ENCODE measurements around the gene CES5A. TPM values are rescaled to one million over a fixed set of nuclear protein-coding genes. Genes with fewer than 3 reads are reported as not detected.
"Not testable (repeated sequence)": the region's sequence is repeated elsewhere in the genome, so short reads cannot be mapped to it uniquely, and the experiment has no call there.

The CES5A gene
- total and polyA plus RNA-seq, 2 of the 4 experiments (the other 2 are of a cell fraction) = not detected

DNA sequence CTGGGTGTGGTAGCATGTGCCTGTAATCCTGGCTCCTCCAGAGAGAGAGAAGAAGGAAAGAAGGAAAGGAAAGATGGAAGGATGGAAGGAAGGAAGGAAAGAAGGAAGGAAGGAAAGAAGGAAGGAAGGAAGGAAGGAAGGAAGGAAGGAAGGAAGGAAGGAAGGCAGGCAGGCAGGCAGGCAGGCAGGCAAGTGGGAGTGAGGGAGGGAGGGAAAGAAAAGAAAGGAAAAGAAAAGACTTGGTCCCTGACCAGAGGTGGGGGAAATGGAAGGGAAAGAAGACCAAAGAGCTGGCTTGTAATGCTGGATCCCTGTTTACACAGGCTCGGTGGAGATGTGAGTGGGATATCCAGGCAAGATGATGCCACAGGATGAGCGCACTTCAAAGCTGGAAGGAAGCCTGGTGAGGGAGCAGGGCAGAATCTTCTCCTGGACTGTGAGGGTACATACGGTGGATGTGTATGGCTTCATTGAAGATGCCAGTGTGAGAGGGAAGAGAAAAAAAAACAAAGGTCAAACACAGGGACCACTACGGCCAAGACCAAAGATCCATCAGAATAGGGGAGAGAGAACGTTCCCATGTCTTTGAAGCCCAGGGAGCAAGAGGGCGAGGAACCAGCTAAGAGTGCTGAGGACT lies 44.4 kb downstream of the CES5A start:
- Histone ChIP-seq H2BK5ac (ENCODE audit: low read depth, low read length, poor library complexity, severe bottlenecking) (no peak overlapping the region), H3K4me2 (ENCODE audit: low read depth, low read length) (no peak overlapping the region), H3K18ac (ENCODE audit: low read depth, low read length) (no peak overlapping the region), H2BK20ac (ENCODE audit: low read depth, low read length) (no peak overlapping the region), H3K27me3 (ENCODE audit: control insufficient read depth, insufficient read depth, low read length) (no peaks in the 10 kb centered on the region; the same call in 1 of the 2 replicates), H4K91ac (ENCODE audit: insufficient read depth, low read depth, low read length) (no peak overlapping the region), H4K5ac (ENCODE audit: low read depth, low read length) (no peak overlapping the region), H3K14ac (replicated peaks; ENCODE audit: low read depth, low read length) (no peak overlapping the region), H3K27ac (ENCODE audit: insufficient read depth, low read length) (no peak overlapping the region), H3K4me1 (ENCODE audit: control insufficient read depth, insufficient read depth, low read length) (no peaks in the 10 kb centered on the region), H3K56ac (ENCODE audit: extremely low read depth, insufficient read depth, low read length) (no peak overlapping the region), H2AK5ac (ENCODE audit: low read depth, low read length) (no peak overlapping the region), H2BK15ac (ENCODE audit: low read depth, low read length) (no peak overlapping the region), H3K9me1 (ENCODE audit: insufficient read depth, low read length) (no peaks in the 10 kb centered on the region), H3K9ac (ENCODE audit: low read depth, low read length) (no peak overlapping the region), H3K4ac (ENCODE audit: low read depth, low read length) (no peak overlapping the region), H3K36me3 (ENCODE audit: control insufficient read depth, insufficient read depth, low read length) (no peaks in the 10 kb centered on the region), H2AK9ac (replicated peaks; ENCODE audit: low read depth, low read length, poor library complexity) (no peak overlapping the region), H3K4me3 (ENCODE audit: insufficient read depth, low read depth, low read length) (no peak overlapping the region), H4K20me1 (ENCODE audit: insufficient read depth, low read length) (no peaks in the 10 kb centered on the region), H2AFZ (replicated peaks; ENCODE audit: low read length, poor library complexity) (no peak overlapping the region), H3K79me1 (ENCODE audit: low read depth in 1 of 2, low read length in 2 of 2) (no peaks in the 10 kb centered on the region), H2BK120ac (ENCODE audit: low read depth, low read length) (no peak overlapping the region), H3K9me3 (ENCODE audit: control insufficient read depth, insufficient read depth, low read length) (no peaks in the 10 kb centered on the region), H3K23ac (ENCODE audit: low read depth, low read length) (no peak overlapping the region), H4K8ac (ENCODE audit: low read depth in 2 of 2, low read length in 2 of 2) (no peak overlapping the region)
- BruUV-seq (replicated peaks) = no TSS peak
- dilution Hi-C loops (cut with HindIII; ENCODE audit: low sequenced_read_pairs, unreplicated experiment) (no loop called here), in situ Hi-C loops (cut with MboI; ENCODE audit: low sequenced_read_pairs) (no loop called here), intact Hi-C loops (cut with micrococcal nuclease) (no loop called here)
- POLR2A ChIA-PET (ENCODE audit: unreplicated experiment) = no interaction called here
- 76% methylated on average over 3 of the region's 6 CpGs; no CpG with 5 or more reads in 1 of the 2 experiments for WGBS, 2 experiments (ENCODE audit: extremely low coverage in 2 of 2, insufficient read length in 1 of 2)
- TF ChIP-seq BHLHE40 (IDR thresholded peaks at IDR 0.05; ENCODE audit: low read depth, low read length) = no peak
- DNase-seq (no peak), ATAC-seq (ENCODE audit: low read depth) (no peak)
- CTCF ChIA-PET = no interaction called here

DNA sequence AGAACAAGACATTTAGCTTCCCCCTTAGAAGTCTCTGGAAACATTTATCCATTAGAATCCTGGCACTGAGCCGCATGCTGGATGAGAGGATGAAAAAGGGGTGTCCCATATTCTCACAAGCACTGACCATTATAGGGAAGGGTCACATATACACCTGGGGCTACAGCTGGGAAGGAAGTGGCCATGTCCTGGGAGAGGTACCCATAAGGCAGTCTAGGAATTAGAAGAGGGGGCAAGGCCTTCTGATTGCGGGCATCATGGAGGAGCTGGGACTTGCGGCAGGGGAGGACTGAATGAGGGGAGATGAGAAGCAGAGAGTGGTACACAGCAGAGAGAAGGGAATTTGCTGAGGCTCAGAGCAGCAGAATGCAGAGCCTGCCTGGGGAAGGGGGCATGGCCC lies 45.9 kb downstream of the CES5A start:
- H2BK120ac ChIP-seq (ENCODE audit: low read depth, low read length); H3K4ac ChIP-seq (ENCODE audit: low read depth, low read length); BruUV-seq (replicated peaks); H3K18ac ChIP-seq (ENCODE audit: low read depth, low read length); H4K20me1 ChIP-seq (ENCODE audit: insufficient read depth, low read length); H3K36me3 ChIP-seq (ENCODE audit: control insufficient read depth, insufficient read depth, low read length); H3K27ac ChIP-seq (ENCODE audit: insufficient read depth, low read length); H3K4me2 ChIP-seq (ENCODE audit: low read depth, low read length); H3K9me1 ChIP-seq (ENCODE audit: insufficient read depth, low read length); H2AK9ac ChIP-seq (replicated peaks; ENCODE audit: low read depth, low read length, poor library complexity); H3K79me1 ChIP-seq (ENCODE audit: low read depth in 1 of 2, low read length in 2 of 2); H3K27me3 ChIP-seq (ENCODE audit: control insufficient read depth, insufficient read depth, low read length); in situ Hi-C loops (cut with MboI; ENCODE audit: low sequenced_read_pairs); H2BK20ac ChIP-seq (ENCODE audit: low read depth, low read length); POLR2A ChIA-PET (ENCODE audit: unreplicated experiment); H2AFZ ChIP-seq (replicated peaks; ENCODE audit: low read length, poor library complexity); H4K91ac ChIP-seq (ENCODE audit: insufficient read depth, low read depth, low read length); intact Hi-C loops (cut with micrococcal nuclease); H4K5ac ChIP-seq (ENCODE audit: low read depth, low read length); H3K14ac ChIP-seq (replicated peaks; ENCODE audit: low read depth, low read length); DNase-seq; H3K56ac ChIP-seq (ENCODE audit: extremely low read depth, insufficient read depth, low read length); H3K4me1 ChIP-seq (ENCODE audit: control insufficient read depth, insufficient read depth, low read length); H3K4me3 ChIP-seq (ENCODE audit: insufficient read depth, low read depth, low read length); H4K8ac ChIP-seq (ENCODE audit: low read depth in 2 of 2, low read length in 2 of 2); ATAC-seq (ENCODE audit: low read depth); CTCF ChIA-PET; H2BK15ac ChIP-seq (ENCODE audit: low read depth, low read length); H3K23ac ChIP-seq (ENCODE audit: low read depth, low read length); H2BK5ac ChIP-seq (ENCODE audit: low read depth, low read length, poor library complexity, severe bottlenecking); H3K9ac ChIP-seq (ENCODE audit: low read depth, low read length); dilution Hi-C loops (cut with HindIII; ENCODE audit: low sequenced_read_pairs, unreplicated experiment); H3K9me3 ChIP-seq (ENCODE audit: control insufficient read depth, insufficient read depth, low read length); H2AK5ac ChIP-seq (ENCODE audit: low read depth, low read length): not testable (repeated sequence)
- no CpG with 5 or more reads among the region's 3 CpGs for WGBS, 2 experiments (ENCODE audit: extremely low coverage in 2 of 2, insufficient read length in 1 of 2)

Data from IMR-90 (cell line).